HG03196 (cell line): ENCODE measurements around the gene WDR82.
A peak's percentile ranks its signal among the peaks of the same experiment; 100 is the strongest.

Experiments used
- ATAC-seq: cut with Tn5 transposase; IDR thresholded peaks from one replicate; pipeline ENCODE4 v1.9.1; 2021; ENCODE audit not compliant: unreplicated experiment

WDR82 gene

GRCh38 chr3:52257911-52258310 lies 20.5 kb downstream of the WDR82 start:
- no peak for ATAC-seq

GRCh38 chr3:52256622-52257021 lies 21.8 kb downstream of the WDR82 start:
- ATAC-seq, result no peak

GRCh38 chr3:52256159-52256558 lies 22.3 kb downstream of the WDR82 start:
- no peak for ATAC-seq

GRCh38 chr3:52254608-52255007 lies 23.8 kb downstream of the WDR82 start:
- ATAC-seq, result no peak

- ATAC-seq, result peak; percentile 85
Measured at GRCh38 chr3:52253314-52254304, 24.8 kb downstream of the WDR82 start.

- ATAC-seq, result no peak
Measured at GRCh38 chr3:52250122-52250521, 28.3 kb downstream of the WDR82 start.

- no peak for ATAC-seq
Measured at GRCh38 chr3:52249683-52250082, 28.8 kb downstream of the WDR82 start.

GRCh38 chr3:52248816-52249547 lies 29.5 kb downstream of the WDR82 start:
- no peak for ATAC-seq

- ATAC-seq, result no peak
Measured at GRCh38 chr3:52248165-52248541, 30.3 kb downstream of the WDR82 start.

GRCh38 chr3:52247409-52248164 lies 30.9 kb downstream of the WDR82 start:
- ATAC-seq, result no peak

- no peak for ATAC-seq
Measured at GRCh38 chr3:52246728-52247408, 31.6 kb downstream of the WDR82 start.

GRCh38 chr3:52246264-52246620 lies 32.2 kb downstream of the WDR82 start:
- ATAC-seq, result no peak

GRCh38 chr3:52245322-52246263 lies 32.9 kb downstream of the WDR82 start, which contains the start of gene PPM1M:
TSS of gene PPM1M (plus strand) at chr3:52245759. CDS start at chr3:52245825, 66 bp downstream.
- no peak for ATAC-seq

GRCh38 chr3:52243791-52244628 lies 34.4 kb downstream of the WDR82 start:
- peak; percentile 22 for ATAC-seq

GRCh38 chr3:52242039-52242438 lies 36.4 kb downstream of the WDR82 start:
- ATAC-seq, result no peak

GRCh38 chr3:52240886-52241370 lies 37.5 kb downstream of the WDR82 start:
- no peak for ATAC-seq

- no peak for ATAC-seq
Measured at GRCh38 chr3:52240059-52240885, 38.2 kb downstream of the WDR82 start.
